ENCODE measurements around the gene CCDC110.
A peak's percentile ranks its signal among the peaks of the same experiment; 100 is the strongest.

Gene CCDC110

GRCh38 chr4:185471235-185472102 is at the start of gene CCDC110:
Gene CCDC110, minus strand, starts transcription at chr4:185471733. Its CDS starts 50 bp downstream, at chr4:185471683.
- peak within 1 kb of the TSS; percentile 71 for H3K4me3 ChIP-seq (ENCODE audit: low read depth, low read length)
- TF ChIP-seq CTCF (IDR thresholded peaks at IDR 0.05; ENCODE audit: low read depth, low read length), result peak; percentile 21; the same call in 1 of the 2 replicates

- no peak for TF ChIP-seq CTCF (IDR thresholded peaks at IDR 0.05; ENCODE audit: low read depth, low read length)
- H3K4me3 ChIP-seq (ENCODE audit: low read depth, low read length), result no peak overlapping the region
Measured at GRCh38 chr4:185520119-185520518, 48.6 kb upstream of the CCDC110 start.

- TF ChIP-seq CTCF (IDR thresholded peaks at IDR 0.05; ENCODE audit: low read depth, low read length), result no peak
- no peak overlapping the region for H3K4me3 ChIP-seq (ENCODE audit: low read depth, low read length)
Measured at GRCh38 chr4:185518494-185518893, 47.0 kb upstream of the CCDC110 start.

- no peak for TF ChIP-seq CTCF (IDR thresholded peaks at IDR 0.05; ENCODE audit: low read depth, low read length)
- H3K4me3 ChIP-seq (ENCODE audit: low read depth, low read length), result no peak overlapping the region
Measured at GRCh38 chr4:185518069-185518468, 46.5 kb upstream of the CCDC110 start.

GRCh38 chr4:185515248-185515647 is 43.7 kb upstream of the CCDC110 start:
- H3K4me3 ChIP-seq (ENCODE audit: low read depth, low read length), result no peak overlapping the region
- no peak for TF ChIP-seq CTCF (IDR thresholded peaks at IDR 0.05; ENCODE audit: low read depth, low read length)

- H3K4me3 ChIP-seq (ENCODE audit: low read depth, low read length), result no peak overlapping the region
- no peak for TF ChIP-seq CTCF (IDR thresholded peaks at IDR 0.05; ENCODE audit: low read depth, low read length)
Measured at GRCh38 chr4:185514182-185514697, 42.7 kb upstream of the CCDC110 start.

- TF ChIP-seq CTCF (IDR thresholded peaks at IDR 0.05; ENCODE audit: low read depth, low read length), result no peak
- H3K4me3 ChIP-seq (ENCODE audit: low read depth, low read length), result no peak overlapping the region
Measured at GRCh38 chr4:185513489-185514181, 42.1 kb upstream of the CCDC110 start.
